DOHH2 (cell line): ENCODE measurements around the gene DLGAP1.

Experiments
- H3F3A ChIP-seq: fragments of 200-600 bp; sonication (generic), shearing (Covaris generic); 2 replicates; pipeline ENCODE4 v1.6.0; 2016; ENCODE audit warnings: antibody characterized with exemption, mild to moderate bottlenecking; ENCODE audit not compliant: control insufficient read depth, insufficient read depth
- H3K27ac ChIP-seq: fragments of 200-600 bp; sonication (generic); 2 replicates; pipeline ENCODE4 v1.5.1; 2014; ENCODE audit warnings: low read depth, mild to moderate bottlenecking, low read length, moderate library complexity
- H3K27me3 ChIP-seq: fragments of 200-600 bp; sonication (generic); 2 replicates; pipeline ENCODE4 v1.6.1; 2014; ENCODE audit warnings: mild to moderate bottlenecking, low read length, mixed read lengths; ENCODE audit not compliant: control insufficient read depth
- H3K36me3 ChIP-seq: fragments of 200-600 bp; sonication (generic); 2 replicates; pipeline ENCODE4 v1.6.1; 2014; ENCODE audit warnings: mild to moderate bottlenecking, low read length, moderate library complexity, mixed read lengths; ENCODE audit not compliant: control insufficient read depth
- H3K4me1 ChIP-seq: fragments of 200-600 bp; sonication (generic); 2 replicates; pipeline ENCODE4 v1.6.1; 2014; ENCODE audit warnings: mild to moderate bottlenecking, low read length, mixed read lengths; ENCODE audit not compliant: control insufficient read depth
- H3K4me2 ChIP-seq: fragments of 200-600 bp; sonication (generic); 2 replicates; pipeline ENCODE4 v1.6.0; 2014; ENCODE audit warnings: mild to moderate bottlenecking, low read length, moderate library complexity
- H3K4me3 ChIP-seq: fragments of 200-600 bp; sonication (generic); 2 replicates; pipeline ENCODE4 v1.5.1; 2014; ENCODE audit warnings: mild to moderate bottlenecking, low read length, mixed read lengths
- H3K79me2 ChIP-seq: fragments of 200-600 bp; sonication (generic); 2 replicates; pipeline ENCODE4 v1.6.1; 2014; ENCODE audit warnings: mild to moderate bottlenecking, low read length, mixed read lengths; ENCODE audit not compliant: control insufficient read depth
- H3K9me2 ChIP-seq: fragments of 200-600 bp; sonication (generic); replicated peaks from 2 replicates; pipeline ENCODE4 v1.6.1; 2014; ENCODE audit warnings: mild to moderate bottlenecking, low read length, mixed read lengths; ENCODE audit not compliant: control insufficient read depth
- H3K9me3 ChIP-seq: fragments of 200-600 bp; sonication (generic); 2 replicates; pipeline ENCODE4 v1.6.1; 2014; ENCODE audit warnings: antibody characterized with exemption, low read length, mixed read lengths; ENCODE audit not compliant: control insufficient read depth, insufficient read depth
- H4K20me1 ChIP-seq: fragments of 200-600 bp; sonication (generic); 2 replicates; pipeline ENCODE4 v1.6.0; 2014; ENCODE audit warnings: low read depth, mild to moderate bottlenecking, antibody characterized with exemption, low read length, moderate library complexity; ENCODE audit not compliant: control insufficient read depth, insufficient read depth
- CTCF ChIP-seq: fragments of 200-600 bp; sonication (generic); IDR thresholded peaks from one replicate; pipeline ENCODE4 v1.5.1; 2014; ENCODE audit warnings: antibody characterized with exemption, mild to moderate bottlenecking, low read depth, low read length; ENCODE audit not compliant: poor library complexity, severe bottlenecking
- EZH2phosphoT487 ChIP-seq: fragments of 200-600 bp; sonication (generic); IDR thresholded peaks from 2 replicates; pipeline ENCODE4 v1.6.1; 2017; ENCODE audit warnings: borderline replicate concordance, mild to moderate bottlenecking, antibody characterized with exemption, low read length, moderate library complexity, mixed read lengths

The DLGAP1 gene

GRCh38 chr18:3489462-3489861 is 965.6 kb downstream of the DLGAP1 start:
- no peaks in the 10 kb centered on the region for H3K9me2 ChIP-seq
- peaks cover 26% of the 10 kb centered on the region for H3K4me1 ChIP-seq
- no peak for TF ChIP-seq CTCF
- no peaks in the 10 kb centered on the region for H4K20me1 ChIP-seq
- H3K4me3 ChIP-seq, result no peak overlapping the region
- H3K27ac ChIP-seq, result no peak overlapping the region
- no peaks in the 10 kb centered on the region for H3K27me3 ChIP-seq
- no peaks in the 10 kb centered on the region for H3F3A ChIP-seq
- no peaks in the 10 kb centered on the region for H3K9me3 ChIP-seq
- H3K36me3 ChIP-seq, result no peaks in the 10 kb centered on the region
- H3K79me2 ChIP-seq, result no peaks in the 10 kb centered on the region
- no peak overlapping the region for H3K4me2 ChIP-seq

- Histone ChIP-seq H3K36me3 (no peaks in the 10 kb centered on the region), H3K9me3 (no peaks in the 10 kb centered on the region), H4K20me1 (no peaks in the 10 kb centered on the region), H3F3A (no peaks in the 10 kb centered on the region), H3K27me3 (no peaks in the 10 kb centered on the region), H3K9me2 (no peaks in the 10 kb centered on the region), H3K27ac (no peak overlapping the region), H3K4me2 (no peak overlapping the region), H3K79me2 (no peaks in the 10 kb centered on the region), H3K4me3 (no peak overlapping the region), H3K4me1 (peaks cover 7% of the 10 kb centered on the region)
- TF ChIP-seq EZH2phosphoT487 (no peak), CTCF (no peak)
Observed at GRCh38 chr18:3486512-3486911, 968.6 kb downstream of the DLGAP1 start.

GRCh38 chr18:3485153-3486149 is 969.7 kb downstream of the DLGAP1 start:
- no peaks in the 10 kb centered on the region for H3F3A ChIP-seq
- no peaks in the 10 kb centered on the region for H3K79me2 ChIP-seq
- H3K4me3 ChIP-seq, result no peak overlapping the region
- H3K27me3 ChIP-seq, result no peaks in the 10 kb centered on the region
- H3K4me1 ChIP-seq, result peaks cover 7% of the 10 kb centered on the region
- no peak overlapping the region for H3K4me2 ChIP-seq
- TF ChIP-seq EZH2phosphoT487 (no peak), CTCF (no peak)
- H3K9me2 ChIP-seq, result no peaks in the 10 kb centered on the region
- H3K36me3 ChIP-seq, result no peaks in the 10 kb centered on the region
- H3K9me3 ChIP-seq, result no peaks in the 10 kb centered on the region
- H4K20me1 ChIP-seq, result no peaks in the 10 kb centered on the region
- H3K27ac ChIP-seq, result no peak overlapping the region
